ENCODE data around the gene SRSF2. TPM values are rescaled to one million over a fixed set of nuclear protein-coding genes. Genes with fewer than 3 reads are reported as not detected.
"Not testable (repeated sequence)": the region's sequence is repeated elsewhere in the genome, so short reads cannot be mapped to it uniquely, and the experiment has no call there.

The SRSF2 gene
- total RNA-seq, 1 donor from 2014 or later, result 52.2 TPM

- Histone ChIP-seq H3K27ac (ENCODE audit: low read depth, low read length) (peak overlapping the region; percentile 99), H3K4me1 (ENCODE audit: control insufficient read depth in 3 of 3, insufficient read depth in 3 of 3, low read length in 3 of 3) (peaks cover 26 to 39% (median 34%) of the 10 kb centered on the region in 3 donors), H3K4me3 (ENCODE audit: low read length in 3 of 3) (peak overlapping the region; percentile 88 to 98 (median 89)), H3K36me3 (ENCODE audit: control insufficient read depth in 3 of 3, insufficient read depth in 3 of 3, low read length in 3 of 3) (peaks cover 13 to 22% (median 20%) of the 10 kb centered on the region in 3 donors), H3K9ac (ENCODE audit: low read depth in 1 of 3, low read length in 3 of 3) (peak overlapping the region; percentile 90 to 98 (median 95))
- not testable (repeated sequence) for H3K27me3 ChIP-seq (ENCODE audit: control insufficient read depth in 3 of 3, insufficient read depth in 3 of 3, low read length in 3 of 3); H3K9me3 ChIP-seq (ENCODE audit: control insufficient read depth in 3 of 3, low read length in 3 of 3)
Observed at GRCh38 chr17:76739568-76740115, 2.5 kb upstream of the SRSF2 start.

GRCh38 chr17:76738468-76738850 lies 1.3 kb upstream of the SRSF2 start:
- Histone ChIP-seq H3K9ac (ENCODE audit: low read depth in 1 of 3, low read length in 3 of 3) (peak overlapping the region; percentile 90 to 98 (median 95)), H3K36me3 (ENCODE audit: control insufficient read depth in 3 of 3, insufficient read depth in 3 of 3, low read length in 3 of 3) (peaks cover 22 to 27% (median 26%) of the 10 kb centered on the region in 3 donors), H3K27me3 (ENCODE audit: control insufficient read depth in 3 of 3, insufficient read depth in 3 of 3, low read length in 3 of 3) (no peaks in the 10 kb centered on the region), H3K4me1 (ENCODE audit: control insufficient read depth in 3 of 3, insufficient read depth in 3 of 3, low read length in 3 of 3) (peaks cover 34 to 49% (median 42%) of the 10 kb centered on the region in 3 donors), H3K9me3 (ENCODE audit: control insufficient read depth in 3 of 3, low read length in 3 of 3) (no peaks in the 10 kb centered on the region), H3K27ac (ENCODE audit: low read depth, low read length) (peak overlapping the region; percentile 99), H3K4me3 (ENCODE audit: low read length in 3 of 3) (peak overlapping the region; percentile 88 to 98 (median 89))

DNA sequence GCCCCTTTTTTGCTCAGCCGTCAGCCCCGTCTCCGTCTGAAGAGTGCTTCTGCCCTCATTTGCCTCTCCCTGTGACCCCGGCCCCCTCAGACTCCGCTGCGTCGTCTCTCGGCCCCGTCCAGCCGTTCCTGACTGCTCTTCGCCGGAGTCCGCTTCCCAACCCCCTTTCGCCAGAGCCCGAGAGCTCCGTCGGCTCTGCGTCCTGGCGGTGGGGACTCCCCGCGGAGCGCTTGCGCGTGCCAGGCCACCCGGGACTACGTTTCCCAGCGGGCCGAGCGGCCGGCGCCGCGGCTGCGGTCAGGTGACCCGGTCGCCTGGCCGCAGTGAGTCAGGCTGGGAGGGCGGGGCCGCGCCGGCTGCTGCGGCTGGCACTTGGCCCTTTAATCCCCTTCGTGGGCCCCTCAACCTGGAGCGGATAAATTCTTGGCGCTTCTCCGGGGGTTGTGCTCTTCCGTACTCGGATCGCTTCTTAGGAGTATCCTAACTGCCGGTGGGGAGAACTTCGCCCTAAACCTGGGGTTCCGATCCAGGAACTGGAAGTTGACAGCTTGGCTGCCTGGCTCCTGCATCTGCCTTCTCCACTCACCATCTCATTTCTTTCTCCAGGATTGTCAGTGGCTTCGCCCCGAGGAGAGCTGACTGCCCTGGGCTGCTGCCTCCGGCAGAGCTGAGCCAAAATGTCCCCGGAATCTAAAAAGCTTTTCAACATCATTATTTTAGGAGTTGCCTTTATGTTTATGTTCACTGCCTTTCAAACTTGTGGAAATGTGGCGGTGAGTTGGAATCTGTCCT lies 741 bp upstream of the SRSF2 start, which contains the start of gene MFSD11:
Gene MFSD11, plus strand, starts transcription at position 444 of the 792 bp plus-strand sequence. Its CDS starts 234 bp downstream, at position 678.
- Histone ChIP-seq H3K4me1 (ENCODE audit: control insufficient read depth in 3 of 3, insufficient read depth in 3 of 3, low read length in 3 of 3) (peaks cover 34 to 55% (median 48%) of the 10 kb centered on the region in 3 donors), H3K36me3 (ENCODE audit: control insufficient read depth in 3 of 3, insufficient read depth in 3 of 3, low read length in 3 of 3) (peaks cover 26 to 32% (median 32%) of the 10 kb centered on the region in 3 donors), H3K9me3 (ENCODE audit: control insufficient read depth in 3 of 3, low read length in 3 of 3) (no peaks in the 10 kb centered on the region), H3K4me3 (ENCODE audit: low read length in 3 of 3) (peak within 1 kb of the TSS; percentile 98 to 100 (median 98)), H3K27me3 (ENCODE audit: control insufficient read depth in 3 of 3, insufficient read depth in 3 of 3, low read length in 3 of 3) (no peaks in the 10 kb centered on the region), H3K9ac (ENCODE audit: low read depth in 1 of 3, low read length in 3 of 3) (peak within 1 kb of the TSS; percentile 99), H3K27ac (ENCODE audit: low read depth, low read length) (peak within 1 kb of the TSS; percentile 99)

- Histone ChIP-seq H3K27ac (ENCODE audit: low read depth, low read length) (peak overlapping the region; percentile 99), H3K4me1 (ENCODE audit: control insufficient read depth in 3 of 3, insufficient read depth in 3 of 3, low read length in 3 of 3) (peaks cover 26 to 55% (median 41%) of the 10 kb centered on the region in 3 donors), H3K36me3 (ENCODE audit: control insufficient read depth in 3 of 3, insufficient read depth in 3 of 3, low read length in 3 of 3) (peaks cover 26 to 36% (median 36%) of the 10 kb centered on the region in 3 donors), H3K9me3 (ENCODE audit: control insufficient read depth in 3 of 3, low read length in 3 of 3) (no peaks in the 10 kb centered on the region), H3K27me3 (ENCODE audit: control insufficient read depth in 3 of 3, insufficient read depth in 3 of 3, low read length in 3 of 3) (no peaks in the 10 kb centered on the region), H3K4me3 (ENCODE audit: low read length in 3 of 3) (peak overlapping the region; percentile 84 to 100 (median 98)), H3K9ac (ENCODE audit: low read depth in 1 of 3, low read length in 3 of 3) (peak overlapping the region; percentile 99)
Observed at GRCh38 chr17:76736349-76737081, 616 bp downstream of the SRSF2 start.

DNA sequence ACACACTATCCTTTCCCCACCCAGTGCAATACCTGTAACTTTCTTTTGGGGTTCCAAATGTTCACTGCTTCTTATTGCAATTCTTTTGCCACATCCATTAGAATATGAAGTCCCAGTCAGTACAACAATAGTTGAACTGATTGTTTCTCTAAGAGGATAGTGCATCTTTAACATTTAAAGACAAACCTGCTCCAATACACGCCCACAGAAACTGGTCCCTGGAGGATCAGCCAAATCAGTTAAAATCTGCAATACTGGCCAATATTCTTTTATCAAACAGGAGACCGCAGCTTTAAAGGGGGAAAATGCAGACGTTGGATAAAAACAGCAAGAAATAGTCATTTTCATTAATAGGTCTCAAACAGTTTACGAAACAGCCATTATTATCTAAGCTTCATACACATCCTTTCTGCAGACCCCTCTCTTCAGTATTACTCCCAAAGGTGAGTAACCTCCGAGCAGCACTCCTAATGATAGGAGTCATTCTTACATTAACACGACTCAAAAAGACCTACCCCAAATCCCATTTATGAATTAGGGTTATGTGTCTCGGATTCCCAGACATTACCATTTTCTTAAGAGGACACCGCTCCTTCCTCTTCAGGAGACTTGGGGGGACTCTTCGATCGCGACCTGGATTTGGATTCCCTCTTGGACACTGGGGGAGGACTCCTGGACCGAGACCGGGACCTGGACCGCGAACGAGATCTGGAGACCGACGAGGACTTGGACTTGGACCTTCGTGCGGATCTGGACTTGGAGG lies 1.4 kb downstream of the SRSF2 start:
- Histone ChIP-seq H3K9ac (ENCODE audit: low read depth in 1 of 3, low read length in 3 of 3) (peak overlapping the region; percentile 77 to 99 (median 99)), H3K36me3 (ENCODE audit: control insufficient read depth in 3 of 3, insufficient read depth in 3 of 3, low read length in 3 of 3) (peaks cover 29 to 42% (median 41%) of the 10 kb centered on the region in 3 donors), H3K27me3 (ENCODE audit: control insufficient read depth in 3 of 3, insufficient read depth in 3 of 3, low read length in 3 of 3) (no peaks in the 10 kb centered on the region), H3K9me3 (ENCODE audit: control insufficient read depth in 3 of 3, low read length in 3 of 3) (no peaks in the 10 kb centered on the region), H3K4me3 (ENCODE audit: low read length in 3 of 3) (peak overlapping the region; percentile 84 to 100 (median 98)), H3K27ac (ENCODE audit: low read depth, low read length) (peak overlapping the region; percentile 99), H3K4me1 (ENCODE audit: control insufficient read depth in 3 of 3, insufficient read depth in 3 of 3, low read length in 3 of 3) (peaks cover 23 to 52% (median 36%) of the 10 kb centered on the region in 3 donors)

- peaks cover 29 to 42% (median 41%) of the 10 kb centered on the region in 3 donors for H3K36me3 ChIP-seq (ENCODE audit: control insufficient read depth in 3 of 3, insufficient read depth in 3 of 3, low read length in 3 of 3)
- H3K9me3 ChIP-seq (ENCODE audit: control insufficient read depth in 3 of 3, low read length in 3 of 3), result no peaks in the 10 kb centered on the region
- peak overlapping the region; percentile 30 to 100 (median 84) for H3K4me3 ChIP-seq (ENCODE audit: low read length in 3 of 3)
- peak overlapping the region; percentile 48 to 99 (median 60) for H3K9ac ChIP-seq (ENCODE audit: low read depth in 1 of 3, low read length in 3 of 3)
- peaks cover 23 to 45% (median 38%) of the 10 kb centered on the region in 3 donors for H3K4me1 ChIP-seq (ENCODE audit: control insufficient read depth in 3 of 3, insufficient read depth in 3 of 3, low read length in 3 of 3)
- H3K27ac ChIP-seq (ENCODE audit: low read depth, low read length), result peak overlapping the region; percentile 99
- no peaks in the 10 kb centered on the region for H3K27me3 ChIP-seq (ENCODE audit: control insufficient read depth in 3 of 3, insufficient read depth in 3 of 3, low read length in 3 of 3)
Observed at GRCh38 chr17:76735006-76735405, 2.1 kb downstream of the SRSF2 start.

DNA sequence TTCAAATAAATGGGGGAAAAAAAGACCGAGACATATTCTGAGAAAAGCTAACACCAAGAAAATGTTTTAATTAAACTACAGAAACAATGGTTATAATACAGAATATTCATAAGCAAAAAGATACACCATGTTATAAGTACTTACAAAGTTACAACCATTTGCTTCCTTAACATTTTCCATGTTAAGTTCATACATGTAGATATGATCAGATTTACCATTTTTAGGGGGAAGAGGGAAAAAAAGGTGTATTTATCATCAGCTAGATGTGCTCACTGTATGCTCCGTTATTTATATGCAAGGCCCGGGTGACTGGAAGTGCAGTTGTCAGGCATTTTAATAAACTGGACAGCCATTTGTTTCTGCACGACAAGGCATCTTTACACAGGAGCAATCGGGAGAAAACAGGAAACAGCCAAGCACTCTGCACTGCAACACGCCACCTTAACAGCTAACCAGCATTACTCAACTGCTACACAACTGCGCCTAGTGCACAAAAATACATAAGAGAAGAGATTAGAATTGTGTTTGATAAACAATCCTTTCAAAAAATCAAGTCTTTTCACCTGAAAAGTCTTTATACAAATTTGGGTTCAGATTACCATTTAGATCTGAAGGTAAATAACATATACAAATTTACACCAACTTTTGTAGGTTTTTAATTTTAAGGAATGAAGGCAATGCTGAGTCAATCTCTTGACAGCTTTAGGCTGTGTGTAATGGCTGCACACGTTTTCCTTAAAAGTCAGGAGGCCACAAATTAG lies 2.9 kb downstream of the SRSF2 start:
- Histone ChIP-seq H3K27ac (ENCODE audit: low read depth, low read length) (peak overlapping the region; percentile 99), H3K4me1 (ENCODE audit: control insufficient read depth in 3 of 3, insufficient read depth in 3 of 3, low read length in 3 of 3) (peaks cover 23 to 45% (median 42%) of the 10 kb centered on the region in 3 donors), H3K36me3 (ENCODE audit: control insufficient read depth in 3 of 3, insufficient read depth in 3 of 3, low read length in 3 of 3) (peaks cover 29 to 45% (median 41%) of the 10 kb centered on the region in 3 donors), H3K4me3 (ENCODE audit: low read length in 3 of 3) (peak overlapping the region in 2 of 3 donors; percentile 84 to 100), H3K9ac (ENCODE audit: low read depth in 1 of 3, low read length in 3 of 3) (peak overlapping the region; percentile 22 to 99 (median 60)), H3K27me3 (ENCODE audit: control insufficient read depth in 3 of 3, insufficient read depth in 3 of 3, low read length in 3 of 3) (no peaks in the 10 kb centered on the region), H3K9me3 (ENCODE audit: control insufficient read depth in 3 of 3, low read length in 3 of 3) (no peaks in the 10 kb centered on the region)

GRCh38 chr17:76733618-76733957 lies 3.5 kb downstream of the SRSF2 start:
- H3K4me1 ChIP-seq (ENCODE audit: control insufficient read depth in 3 of 3, insufficient read depth in 3 of 3, low read length in 3 of 3), result peaks cover 19 to 43% (median 41%) of the 10 kb centered on the region in 3 donors
- no peak overlapping the region for H3K4me3 ChIP-seq (ENCODE audit: low read length in 3 of 3)
- H3K36me3 ChIP-seq (ENCODE audit: control insufficient read depth in 3 of 3, insufficient read depth in 3 of 3, low read length in 3 of 3), result peaks cover 29 to 47% (median 41%) of the 10 kb centered on the region in 3 donors
- no peaks in the 10 kb centered on the region for H3K9me3 ChIP-seq (ENCODE audit: control insufficient read depth in 3 of 3, low read length in 3 of 3)
- no peak overlapping the region for H3K27ac ChIP-seq (ENCODE audit: low read depth, low read length)
- H3K27me3 ChIP-seq (ENCODE audit: control insufficient read depth in 3 of 3, insufficient read depth in 3 of 3, low read length in 3 of 3), result no peaks in the 10 kb centered on the region
- H3K9ac ChIP-seq (ENCODE audit: low read depth in 1 of 3, low read length in 3 of 3), result no peak overlapping the region

Measured in skeletal muscle tissue (tissue), 4 donors.